Activated CD4-positive, alpha-beta T cell treated with anti-CD3 and anti-CD28 coated beads for 36 hours (primary cell): ENCODE measurements around the gene ATAT1. TPM values are rescaled to one million over a fixed set of nuclear protein-coding genes. Genes with fewer than 3 reads are reported as not detected.

ENCODE experiments used
- ATAC-seq: fragments of 200-7000 bp; cut with Tn5 transposase; one replicate; pipeline ENCODE4 v1.10.0; 2021; ENCODE audit warnings: mild to moderate bottlenecking, moderate library complexity
- CTCF ChIA-PET: fragments of 350-600 bp; sonication (Branson Sonifier 250); formaldehyde crosslinking; loops from one replicate; lab custom pipeline; 2021; ENCODE audit warnings: antibody characterized with exemption; lab: Charles Lee
- POLR2A ChIA-PET: fragments of 350-600 bp; sonication (Branson Sonifier 250); formaldehyde crosslinking; loops from one replicate; lab custom pipeline; 2021; ENCODE audit warnings: antibody characterized with exemption, inconsistent platforms; lab: Charles Lee
- DNase-seq: peaks from one replicate; pipeline ENCODE4 v3.0.0-alpha.2; 2020
- H3K27ac Mint-ChIP-seq: one replicate; pipeline ENCODE4 v1.8.0; 2021; ENCODE audit warnings: mixed read lengths
- H3K27me3 Mint-ChIP-seq: one replicate; pipeline ENCODE4 v1.8.0; 2021; ENCODE audit warnings: mixed read lengths
- H3K36me3 Mint-ChIP-seq: one replicate; pipeline ENCODE4 v1.8.0; 2021; ENCODE audit warnings: low read depth, mixed read lengths
- H3K4me1 Mint-ChIP-seq: one replicate; pipeline ENCODE4 v1.8.0; 2021; ENCODE audit warnings: mixed read lengths
- H3K4me3 Mint-ChIP-seq: one replicate; pipeline ENCODE4 v1.8.0; 2021; ENCODE audit warnings: mild to moderate bottlenecking, moderate library complexity, mixed read lengths
- H3K9me3 Mint-ChIP-seq: one replicate; pipeline ENCODE4 v1.8.0; 2021; ENCODE audit warnings: low read depth, mixed read lengths
- intact Hi-C, 2 experiments: fragments of 100-400 bp; cut with DNase I in 1 of 2; cut with micrococcal nuclease in 1 of 2; formaldehyde crosslinking; loops; one replicate each; pipeline versions ENCODE4 v1.14.2 to v1.15.1; 2022 to 2024; cut with DNase I, micrococcal nuclease
- microRNA-seq: library from miRNA; unstranded; fragments of <30 nt; microRNA quantifications from one replicate; pipeline ENCODE4 v1.2.0, GENCODE V29; 2021; ENCODE audit warnings: borderline replicate concordance
- total RNA-seq, 2 experiments: library from RNA; stranded (reverse); gene quantifications; one replicate each; pipeline ENCODE4 v1.2.3, GENCODE V29; 2021

Gene ATAT1
- total RNA-seq, 2 experiments from 2014 or later = 7.1 to 9.2 TPM

DNA sequence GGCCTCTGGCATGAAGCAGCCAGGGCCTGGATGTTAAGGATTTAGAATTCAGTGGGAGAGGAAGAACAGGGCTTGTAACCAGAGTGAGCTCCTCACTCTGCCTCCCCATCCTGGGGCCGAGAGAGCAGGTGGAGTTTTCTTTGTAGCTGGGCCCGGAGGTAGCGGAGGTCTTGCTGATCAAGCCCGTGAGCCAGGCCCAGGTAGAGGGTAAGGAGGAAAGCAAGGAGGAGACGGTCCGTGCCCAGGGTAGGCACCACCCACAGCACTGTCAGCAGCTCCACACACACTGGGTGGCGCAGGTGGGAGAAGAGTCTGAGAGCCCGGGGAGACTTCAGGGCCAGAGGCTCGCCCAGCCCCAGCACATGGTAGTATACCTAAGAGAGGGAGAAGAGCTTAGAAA is 61.9 kb downstream of the ATAT1 start:
- ChIA-PET POLR2A (interaction anchor here (0.6 to 1.7 kb wide), 3 partner anchors 28 to 1124 kb away, joined by 3 to 11 read pairs (median 4); partner anchors contain the start of gene MDC1), CTCF (interaction anchor here (0.6 to 3.1 kb wide), 8 partner anchors 8 to 395 kb away, joined by 3 to 16 read pairs (median 4); partner anchors contain the start of gene MDC1)
- ATAC-seq = no peak
- peak; percentile 30 for DNase-seq
- Mint-ChIP-seq H3K27me3 (no peaks in the 10 kb centered on the region), H3K4me3 (peak overlapping the region; percentile 100), H3K9me3 (no peaks in the 10 kb centered on the region), H3K27ac (peak overlapping the region; percentile 89), H3K4me1 (peaks cover 42% of the 10 kb centered on the region), H3K36me3 (peaks cover 40% of the 10 kb centered on the region)
- intact Hi-C loops = loop anchor here in 1 of 2 experiments (10.0 kb wide), 2 partner anchors 364 to 624 kb away; partner anchors contain the start of genes POLR1H, PPP1R11 and TRIM39

DNA sequence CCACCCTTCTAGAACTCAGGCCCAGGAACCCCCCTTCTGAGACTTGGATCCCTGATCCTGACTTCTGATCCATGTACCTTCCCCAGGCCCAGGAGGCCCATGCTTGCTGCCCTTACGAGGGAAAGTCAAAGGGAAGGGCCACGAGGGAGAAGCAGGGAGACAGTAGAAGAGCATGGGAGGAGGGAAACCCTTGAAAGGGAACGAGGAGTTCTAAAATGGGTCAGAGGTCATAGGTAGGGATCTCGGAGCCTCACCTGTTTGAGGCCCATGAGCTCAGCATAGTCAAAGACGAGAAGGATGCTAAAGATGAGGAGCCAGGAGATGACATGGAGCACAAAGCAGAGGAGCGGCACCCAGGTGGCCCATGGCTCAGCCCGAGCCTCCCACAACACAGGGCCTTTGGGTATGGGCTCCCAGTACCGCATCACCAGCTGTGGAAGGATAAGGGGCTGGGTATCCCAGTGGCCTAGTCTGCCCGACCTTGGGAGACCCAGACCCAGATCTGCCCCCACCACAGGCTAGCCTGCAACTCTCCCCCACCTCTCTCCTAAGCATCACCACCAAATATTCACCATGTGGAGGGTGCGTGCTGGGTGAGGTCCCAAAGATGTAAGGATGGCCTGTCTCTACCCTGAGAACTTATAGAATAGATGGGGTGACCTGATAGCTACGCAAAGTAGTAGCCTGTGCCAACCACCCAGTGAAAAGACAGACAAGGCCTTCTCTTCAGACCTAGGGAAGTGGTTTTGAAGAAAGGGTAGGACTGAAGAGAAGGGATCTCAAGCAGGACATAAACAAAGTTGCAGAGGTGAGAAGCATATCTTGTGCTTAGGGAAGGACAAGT is 62.6 kb downstream of the ATAT1 start:
- DNase-seq (no peak), ATAC-seq (no peak)
- Mint-ChIP-seq H3K4me1 (peaks cover 42% of the 10 kb centered on the region), H3K27ac (peak overlapping the region; percentile 7), H3K9me3 (no peaks in the 10 kb centered on the region), H3K36me3 (peaks cover 33% of the 10 kb centered on the region), H3K27me3 (no peaks in the 10 kb centered on the region), H3K4me3 (peak overlapping the region; percentile 75)
- intact Hi-C loops = loop anchor here in 1 of 2 experiments (10.0 kb wide), 2 partner anchors 364 to 624 kb away; partner anchors contain the start of genes POLR1H, PPP1R11 and TRIM39
- ChIA-PET POLR2A (interaction anchor here (1.9 kb wide), 1 partner anchor 28 kb away, joined by 8 read pairs; the partner anchor contains the start of gene MDC1), CTCF (interaction anchor here (0.6 to 3.1 kb wide), 8 partner anchors 9 to 394 kb away, joined by 3 to 16 read pairs (median 4); partner anchors contain the start of gene MDC1)

DNA sequence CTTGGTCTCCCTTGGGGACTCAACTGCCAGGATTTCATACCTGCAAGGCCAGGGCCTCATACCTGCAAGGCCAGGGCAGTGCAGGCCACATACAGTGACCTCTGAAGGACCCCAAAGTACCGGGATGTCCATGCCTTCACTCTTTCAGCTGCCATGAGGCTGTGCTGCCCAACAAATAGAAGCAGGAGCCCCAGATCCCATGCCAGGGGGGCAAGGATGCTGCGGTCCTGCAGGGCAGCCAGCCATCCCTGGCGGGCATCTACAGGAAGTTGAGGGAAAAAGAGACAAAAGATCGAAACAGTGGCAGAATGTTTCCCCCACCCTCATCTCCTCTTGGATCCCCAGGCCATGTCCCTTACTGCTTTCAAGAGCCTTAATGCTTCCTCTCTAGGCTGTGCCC is 63.3 kb downstream of the ATAT1 start:
- H3K4me3 Mint-ChIP-seq = peak overlapping the region; percentile 75
- H3K27ac Mint-ChIP-seq = peak overlapping the region; percentile 70
- ATAC-seq = no peak
- intact Hi-C loops = loop anchor here in 1 of 2 experiments (10.0 kb wide), 2 partner anchors 365 to 625 kb away; partner anchors contain the start of genes POLR1H, PPP1R11 and TRIM39
- H3K4me1 Mint-ChIP-seq = peaks cover 42% of the 10 kb centered on the region
- POLR2A ChIA-PET = interaction anchor here (1.9 kb wide), 1 partner anchor 27 kb away, joined by 8 read pairs; the partner anchor contains the start of gene MDC1
- CTCF ChIA-PET = interaction anchor here (0.6 to 3.1 kb wide), 6 partner anchors 11 to 124 kb away, joined by 3 to 16 read pairs (median 4); partner anchors contain the start of gene MDC1
- H3K36me3 Mint-ChIP-seq = peaks cover 27% of the 10 kb centered on the region
- H3K9me3 Mint-ChIP-seq = no peaks in the 10 kb centered on the region
- DNase-seq = no peak
- no peaks in the 10 kb centered on the region for H3K27me3 Mint-ChIP-seq

DNA sequence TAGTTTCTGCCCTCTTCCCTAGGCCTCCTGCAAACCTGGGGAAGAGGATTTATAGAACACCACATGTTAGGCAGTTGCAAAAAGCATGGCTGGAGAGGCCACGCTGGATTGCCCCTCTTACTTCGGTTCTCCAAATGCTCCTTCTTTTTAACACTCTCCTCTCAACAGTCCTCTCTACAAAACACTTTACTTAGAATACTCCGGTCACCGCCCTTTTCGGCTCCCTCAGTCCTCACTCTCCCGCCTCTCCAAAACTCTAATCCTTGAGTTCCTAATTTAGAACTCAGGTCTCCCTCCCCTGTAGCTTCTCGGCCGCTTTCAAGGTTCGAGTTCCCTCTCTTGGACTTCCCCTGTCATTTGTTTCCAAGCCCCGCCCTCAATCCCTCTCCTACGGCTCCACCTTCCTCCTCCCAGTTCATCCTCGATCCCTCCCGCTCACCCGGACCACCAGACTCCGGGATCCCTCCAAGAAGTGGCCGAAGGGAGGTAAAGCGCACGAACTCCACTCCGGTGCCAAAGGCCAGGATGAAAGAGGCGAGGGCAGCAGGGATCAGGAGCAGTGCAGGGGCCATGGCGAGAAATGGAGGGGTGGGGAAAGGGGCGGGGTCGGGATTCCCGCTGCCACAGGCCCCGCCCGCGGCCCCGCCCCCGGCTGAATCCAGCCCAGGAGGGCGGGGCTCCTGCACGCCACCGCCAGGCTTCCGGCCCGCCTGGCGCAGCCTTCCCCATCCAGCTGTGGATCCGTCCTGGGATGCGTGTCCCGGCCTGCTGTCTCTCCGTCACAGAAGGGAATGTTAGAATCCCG is 63.9 kb downstream of the ATAT1 start, which contains the start of gene NRM:
NRM (minus strand) TSS at position 582 of the 805 bp plus-strand sequence; CDS start at position 572, 10 bp downstream.
- Mint-ChIP-seq H3K9me3 (no peaks in the 10 kb centered on the region), H3K27ac (peak within 1 kb of the TSS; percentile 70), H3K27me3 (no peaks in the 10 kb centered on the region), H3K4me3 (peak within 1 kb of the TSS; percentile 75), H3K4me1 (peaks cover 42% of the 10 kb centered on the region), H3K36me3 (peaks cover 21% of the 10 kb centered on the region)
- ATAC-seq (peak; percentile 50), DNase-seq (peak; percentile 89)
- POLR2A ChIA-PET = interaction anchor here (1.9 kb wide), 1 partner anchor 27 kb away, joined by 8 read pairs; the partner anchor contains the start of gene MDC1
- CTCF ChIA-PET = interaction anchor here (0.6 to 1.6 kb wide), 5 partner anchors 11 to 906 kb away, joined by 3 to 7 read pairs (median 4); no protein-coding TSS in a partner anchor
- intact Hi-C loops = loop anchor here in 1 of 2 experiments (1.0 kb wide), 1 partner anchor 27 kb away; the partner anchor contains the start of gene MDC1

DNA sequence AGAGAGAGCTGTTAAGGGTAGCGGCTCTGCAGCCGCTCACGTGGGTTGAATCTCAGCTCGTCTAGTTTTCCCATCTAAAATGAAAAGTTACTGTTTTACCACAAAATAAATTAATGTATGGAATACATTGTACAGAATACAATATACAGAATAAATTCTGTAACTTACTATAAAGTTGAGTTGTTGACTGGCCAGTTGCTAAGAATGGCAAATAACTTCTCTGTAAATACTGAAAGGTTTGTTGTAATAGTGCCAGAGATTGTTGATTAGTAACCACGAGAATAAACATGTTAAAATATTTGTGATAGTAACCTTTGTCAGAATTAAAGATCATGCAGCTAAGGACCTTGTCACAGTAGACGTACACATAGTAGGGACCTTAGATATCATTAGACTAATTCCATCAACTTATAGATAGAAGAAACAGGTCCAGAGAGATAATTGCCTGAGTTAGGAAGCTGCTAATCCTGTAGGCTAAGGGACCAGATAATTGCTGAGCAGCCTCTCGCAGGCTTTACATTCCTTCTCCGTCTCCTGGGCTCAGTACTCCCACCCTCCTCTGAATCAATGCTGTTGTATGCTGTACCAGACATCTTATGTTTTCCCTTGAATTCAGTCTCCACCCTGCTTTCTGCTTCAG is 64.7 kb downstream of the ATAT1 start:
- intact Hi-C loops = loop anchor here in 1 of 2 experiments (1.0 kb wide), 1 partner anchor 26 kb away; the partner anchor contains the start of gene MDC1
- no peak for ATAC-seq
- peak overlapping the region; percentile 68 for H3K27ac Mint-ChIP-seq
- peaks cover 42% of the 10 kb centered on the region for H3K4me1 Mint-ChIP-seq
- POLR2A ChIA-PET = interaction anchor here (1.9 kb wide), 1 partner anchor 26 kb away, joined by 8 read pairs; the partner anchor contains the start of gene MDC1
- H3K27me3 Mint-ChIP-seq = no peaks in the 10 kb centered on the region
- no peaks in the 10 kb centered on the region for H3K9me3 Mint-ChIP-seq
- CTCF ChIA-PET = interaction anchor here (0.5 to 1.6 kb wide), 7 partner anchors 12 to 905 kb away, joined by 3 to 7 read pairs (median 4); no protein-coding TSS in a partner anchor
- DNase-seq = no peak
- peaks cover 14% of the 10 kb centered on the region for H3K36me3 Mint-ChIP-seq
- H3K4me3 Mint-ChIP-seq = peak overlapping the region; percentile 75

Small RNAs within 50 kb of the gene (microRNA-seq; reads per million reads assigned to microRNA genes)
- gene MIR877 = 457 reads per million, percentile 80 among the genes with 10 or more reads in this experiment

Other genes starting within 250 kb of the ATAT1 start
- 100 to 1,000 TPM; 451 to 502 TPM for gene HLA-E, start 137.4 kb upstream of the ATAT1 start, total RNA-seq
- gene GNL1, start 70.4 kb upstream of the ATAT1 start, total RNA-seq = 100 to 1,000 TPM in 1 of 2 experiments, 10 to 100 TPM in 1; 91.3 to 104 TPM
- gene PRR3, start 69.6 kb upstream of the ATAT1 start, total RNA-seq = 10 to 100 TPM; 29.4 to 45.8 TPM
- 100 to 1,000 TPM in 1 of 2 experiments, 10 to 100 TPM in 1; 100.0 to 105 TPM for gene ABCF1, start 55.4 kb upstream of the ATAT1 start, total RNA-seq
- gene PPP1R10, start 9.6 kb upstream of the ATAT1 start, total RNA-seq = 10 to 100 TPM; 75.6 to 100.0 TPM
- 100 to 1,000 TPM; 111 to 114 TPM for gene MRPS18B, start 9.0 kb upstream of the ATAT1 start, total RNA-seq
- gene C6orf136, start 20.3 kb downstream of the ATAT1 start, total RNA-seq = 10 to 100 TPM; 26.5 to 30.8 TPM
- 10 to 100 TPM; 34.5 to 36.7 TPM for gene DHX16, start 46.1 kb downstream of the ATAT1 start, total RNA-seq
- gene PPP1R18, start 59.8 kb downstream of the ATAT1 start, total RNA-seq = 100 to 1,000 TPM; 145 to 186 TPM
- 10 to 100 TPM; 25.8 to 36.4 TPM for gene NRM, start 64.1 kb downstream of the ATAT1 start, total RNA-seq
- 100 to 1,000 TPM in 1 of 2 experiments, 10 to 100 TPM in 1; 92.0 to 101 TPM for gene MDC1, start 90.4 kb downstream of the ATAT1 start, total RNA-seq
- 1,000 to 10,000 TPM; 1,569 to 1,746 TPM for gene TUBB, start 93.5 kb downstream of the ATAT1 start, total RNA-seq
- 100 to 1,000 TPM; 155 to 188 TPM for gene FLOT1, start 115.8 kb downstream of the ATAT1 start, total RNA-seq
- 100 to 1,000 TPM; 196 to 221 TPM for gene IER3, start 117.7 kb downstream of the ATAT1 start, total RNA-seq